GM21526 (cell line): ENCODE data around the gene CMSS1.
A peak's percentile ranks its signal among the peaks of the same experiment; 100 is the strongest.

Experiments
- ATAC-seq: cut with Tn5 transposase; IDR thresholded peaks from one replicate; pipeline ENCODE4 v1.9.1; 2021; ENCODE audit warnings: moderate library complexity; ENCODE audit not compliant: unreplicated experiment, low FRiP score

The CMSS1 gene

GRCh38 chr3:100120693-100121092 is 303.0 kb downstream of the CMSS1 start:
- ATAC-seq, result no peak

- ATAC-seq, result no peak
These were observed 304.7 kb downstream of the CMSS1 start for GRCh38 chr3:100122321-100122720.

DNA sequence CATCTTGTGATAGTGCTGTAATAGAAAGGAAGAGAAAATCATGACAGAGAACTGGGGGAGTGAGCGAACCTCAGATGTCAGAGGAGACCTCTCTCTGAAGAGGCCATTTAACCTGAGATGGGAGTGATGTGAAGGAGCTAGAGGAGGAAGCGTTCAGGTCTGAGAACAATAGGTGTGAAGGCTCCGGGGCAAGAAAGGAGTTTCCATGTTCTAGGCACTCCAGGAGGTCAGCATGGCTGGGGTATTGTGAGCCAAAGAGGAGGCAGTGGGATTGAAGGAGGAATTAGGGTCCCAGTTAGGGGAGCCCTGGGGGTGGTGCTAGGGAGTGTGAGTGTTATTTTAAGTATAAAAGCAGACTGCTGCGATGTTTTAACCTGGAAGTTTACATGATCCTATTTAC is 305.4 kb downstream of the CMSS1 start:
- ATAC-seq, result no peak

DNA sequence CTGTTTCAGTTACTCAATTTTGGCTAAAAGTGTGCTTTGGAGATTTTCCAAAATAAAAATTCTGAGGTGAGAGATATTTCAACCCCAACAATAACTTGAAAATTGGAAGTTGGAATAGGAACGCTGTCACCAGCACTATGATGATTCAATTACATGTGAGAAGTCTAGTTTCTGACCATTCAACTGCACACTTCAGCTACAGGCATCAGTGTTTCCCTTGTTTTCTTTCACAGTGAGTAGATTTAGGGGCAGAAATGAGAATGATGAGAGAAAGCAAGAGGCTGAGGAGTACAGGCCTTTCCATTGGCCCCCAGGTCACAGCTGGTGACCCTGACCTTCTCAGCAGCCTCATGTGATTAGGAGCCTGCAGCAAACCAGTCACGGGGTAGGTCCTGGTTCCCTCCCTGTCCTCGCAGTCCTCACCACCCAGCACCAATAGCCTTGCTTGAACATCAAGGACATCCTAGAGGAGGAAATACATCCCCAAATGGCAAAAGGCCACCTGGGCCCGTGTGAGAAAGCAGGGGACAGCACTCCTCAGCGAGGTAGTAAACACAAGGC is 306.6 kb downstream of the CMSS1 start:
- no peak for ATAC-seq

GRCh38 chr3:100125161-100125938 is 307.7 kb downstream of the CMSS1 start:
- ATAC-seq, result no peak

DNA sequence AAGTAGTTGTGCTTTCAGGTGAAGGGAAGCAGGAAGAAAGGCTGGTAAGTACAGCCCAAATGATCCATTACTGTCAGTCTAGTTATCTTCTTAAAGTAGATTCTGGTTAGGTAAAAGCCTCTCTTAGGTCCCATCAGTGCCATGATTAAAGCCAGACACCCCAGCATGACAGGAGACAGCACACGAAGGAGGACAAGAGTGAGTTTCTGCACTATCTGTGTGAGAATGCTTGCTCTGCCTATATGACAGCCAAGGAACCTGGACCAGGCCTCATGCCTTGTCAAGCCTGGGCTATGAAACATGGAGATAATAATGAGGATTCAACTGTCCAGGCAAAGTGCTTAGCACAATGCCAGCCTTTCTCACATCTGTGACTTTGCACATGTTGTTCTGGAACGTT is 310.1 kb downstream of the CMSS1 start:
- ATAC-seq, result no peak

GRCh38 chr3:100128565-100128964 is 310.9 kb downstream of the CMSS1 start:
- no peak for ATAC-seq

DNA sequence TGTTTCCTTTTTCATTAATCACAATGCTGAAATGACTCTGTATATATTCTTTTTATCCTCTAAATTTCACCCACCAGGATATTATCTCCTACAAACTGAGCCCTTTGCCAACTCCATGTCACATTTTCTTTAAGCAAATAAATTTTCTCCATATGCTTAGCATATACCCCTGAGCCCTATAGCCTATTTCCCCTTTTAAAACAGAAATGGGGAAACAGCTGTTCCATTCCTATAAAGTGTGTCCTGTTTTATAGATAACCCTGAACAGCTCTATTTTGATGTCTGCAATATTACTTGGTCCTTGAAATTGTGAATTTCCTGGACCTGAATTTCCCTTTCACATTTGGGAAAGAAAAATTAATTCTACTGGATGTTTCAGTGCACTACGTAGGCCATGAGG is 312.3 kb downstream of the CMSS1 start:
- no peak for ATAC-seq

GRCh38 chr3:100131241-100131640 is 313.6 kb downstream of the CMSS1 start:
- ATAC-seq, result no peak

- ATAC-seq, result no peak
These were observed 319.3 kb downstream of the CMSS1 start for GRCh38 chr3:100136921-100137320.

DNA sequence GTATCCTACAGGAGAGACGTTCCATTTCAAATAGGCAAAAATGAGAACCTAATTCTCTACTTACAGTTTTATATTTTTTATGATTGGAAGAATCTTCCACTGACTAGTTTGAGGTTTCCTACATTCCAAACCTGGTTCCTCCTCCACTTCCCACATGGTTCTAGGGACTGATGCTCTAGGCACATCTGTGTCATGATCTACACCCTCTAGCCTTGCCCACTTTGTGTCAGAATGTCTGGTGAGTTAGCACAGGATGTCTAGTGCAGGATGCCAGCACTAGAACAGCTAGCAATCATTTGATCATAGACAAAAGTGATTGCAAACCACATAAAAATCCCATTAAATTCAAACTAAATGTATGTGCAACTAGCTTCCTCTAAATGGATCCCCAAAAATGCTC is 323.3 kb downstream of the CMSS1 start:
- ATAC-seq, result no peak

- no peak for ATAC-seq
These were observed 323.9 kb downstream of the CMSS1 start for GRCh38 chr3:100141586-100141985.

DNA sequence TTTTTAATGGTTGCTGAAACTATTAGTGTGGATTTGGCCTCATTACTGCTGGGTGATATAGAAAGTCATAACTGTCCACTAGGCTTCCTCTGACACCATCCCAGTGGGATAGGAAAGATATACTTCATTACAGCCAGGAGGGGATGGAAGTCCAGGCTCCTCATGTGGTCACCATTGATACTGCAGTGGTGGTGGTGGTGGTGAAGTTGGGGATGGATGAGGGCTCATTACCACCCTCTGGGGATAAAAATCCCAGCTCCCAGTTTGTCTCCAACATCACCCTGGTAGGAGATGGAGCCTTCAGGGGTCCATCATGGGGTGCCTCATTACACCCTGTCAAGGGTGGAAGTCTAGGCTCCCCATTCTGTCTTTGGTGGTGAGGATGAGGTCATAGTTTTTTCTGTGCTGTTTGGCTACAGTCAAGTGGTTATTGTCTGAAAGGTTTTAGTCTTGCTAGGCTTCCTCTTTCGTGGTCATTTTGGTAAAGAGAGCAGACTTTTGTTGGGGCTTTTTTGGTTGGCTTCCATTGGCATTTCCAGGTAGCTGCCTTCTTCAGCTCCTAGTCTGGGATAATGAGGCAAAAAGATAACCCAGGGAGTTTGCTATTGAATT is 326.7 kb downstream of the CMSS1 start:
- ATAC-seq, result peak; percentile 70

- no peak for ATAC-seq
These were observed 331.5 kb downstream of the CMSS1 start for GRCh38 chr3:100149130-100149529.

DNA sequence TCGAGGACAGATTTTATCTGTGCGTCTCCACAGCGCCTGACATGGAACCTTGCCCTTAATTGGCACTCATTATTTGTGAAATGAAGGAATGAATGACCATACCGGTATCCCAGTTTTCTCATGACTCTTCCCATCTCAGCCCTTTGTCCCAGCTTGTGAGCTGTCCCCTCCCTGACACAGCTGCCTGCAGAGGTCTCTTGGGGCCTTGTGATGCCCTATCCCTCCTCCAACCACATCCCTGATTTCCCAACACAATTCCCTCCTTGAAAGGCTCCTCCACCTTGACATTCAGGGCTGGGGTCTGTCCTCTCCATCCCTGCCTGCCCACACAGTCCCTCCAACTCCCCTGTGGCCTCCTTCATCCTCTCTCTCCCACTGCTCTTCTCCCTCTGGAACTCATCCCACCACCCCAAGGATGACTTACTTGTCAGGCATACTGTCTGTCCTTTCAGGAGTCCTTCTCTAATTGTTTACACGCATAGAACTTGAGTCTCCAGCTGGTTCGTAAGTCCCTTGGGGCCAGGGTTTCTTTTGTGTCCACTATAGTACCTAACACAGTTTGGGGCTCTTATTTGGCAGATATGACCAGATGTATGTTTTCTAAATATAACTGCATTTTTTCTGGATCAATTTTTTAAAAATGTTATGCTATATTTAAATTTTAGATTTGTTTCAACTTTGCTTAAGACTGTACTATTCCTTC is 332.2 kb downstream of the CMSS1 start:
- no peak for ATAC-seq

- no peak for ATAC-seq
These were observed 332.8 kb downstream of the CMSS1 start for GRCh38 chr3:100150473-100150872.

- no peak for ATAC-seq
These were observed 333.5 kb downstream of the CMSS1 start for GRCh38 chr3:100151024-100151707.

DNA sequence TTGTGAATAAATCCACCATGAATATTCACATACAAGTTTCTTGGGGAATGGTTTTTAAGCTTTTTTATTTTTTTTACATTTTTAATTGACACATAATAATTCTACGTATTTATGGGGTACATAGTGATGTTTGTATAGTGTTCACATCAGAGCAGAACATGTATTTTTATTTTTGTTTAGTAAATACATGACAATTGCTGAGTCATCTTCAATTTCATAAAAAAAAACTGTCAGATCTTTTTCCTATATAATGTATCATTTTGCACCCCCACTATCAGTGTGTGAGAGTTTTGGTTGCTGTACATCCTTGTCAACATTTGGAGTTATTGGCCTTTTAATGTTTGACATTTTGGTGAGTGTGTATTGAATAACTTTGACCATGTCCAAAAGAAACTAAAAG is 336.5 kb downstream of the CMSS1 start:
- ATAC-seq, result no peak

DNA sequence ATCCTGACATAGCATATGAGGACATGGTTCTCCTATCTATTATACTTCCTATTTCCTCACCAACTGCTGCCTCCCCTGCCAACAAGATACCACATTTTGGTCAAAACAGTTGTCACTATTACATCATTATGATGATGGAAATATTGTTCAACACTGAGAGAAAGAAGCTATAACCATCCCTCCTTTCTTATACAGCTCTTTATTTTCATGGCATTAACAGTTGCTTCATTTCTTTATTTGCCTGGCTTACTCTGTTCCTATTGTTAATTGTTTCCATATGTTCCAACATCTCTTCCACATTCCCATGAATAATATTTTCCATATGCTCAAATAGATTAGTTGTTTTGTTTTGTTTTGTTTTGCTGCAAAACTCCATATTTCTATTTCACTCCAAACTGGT is 337.5 kb downstream of the CMSS1 start:
- no peak for ATAC-seq

DNA sequence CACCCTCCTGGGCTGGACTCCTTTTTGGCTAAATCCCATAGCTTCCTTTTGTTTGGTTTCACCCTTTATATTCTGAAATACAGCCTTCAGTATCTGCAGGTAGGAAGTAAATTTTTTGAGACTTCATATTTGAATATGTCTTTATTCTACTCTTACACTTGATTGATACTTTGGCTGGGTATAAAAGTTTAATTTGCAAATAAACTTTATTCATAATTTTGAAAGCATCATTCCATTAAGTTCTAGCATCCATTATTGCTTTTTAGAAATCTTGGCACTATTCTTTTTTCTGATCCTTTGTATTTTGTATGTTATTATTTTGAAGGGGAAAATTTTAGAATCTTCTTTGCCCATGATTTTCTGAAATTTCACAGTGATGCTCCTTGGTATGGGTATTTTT is 337.9 kb downstream of the CMSS1 start:
- ATAC-seq, result no peak

DNA sequence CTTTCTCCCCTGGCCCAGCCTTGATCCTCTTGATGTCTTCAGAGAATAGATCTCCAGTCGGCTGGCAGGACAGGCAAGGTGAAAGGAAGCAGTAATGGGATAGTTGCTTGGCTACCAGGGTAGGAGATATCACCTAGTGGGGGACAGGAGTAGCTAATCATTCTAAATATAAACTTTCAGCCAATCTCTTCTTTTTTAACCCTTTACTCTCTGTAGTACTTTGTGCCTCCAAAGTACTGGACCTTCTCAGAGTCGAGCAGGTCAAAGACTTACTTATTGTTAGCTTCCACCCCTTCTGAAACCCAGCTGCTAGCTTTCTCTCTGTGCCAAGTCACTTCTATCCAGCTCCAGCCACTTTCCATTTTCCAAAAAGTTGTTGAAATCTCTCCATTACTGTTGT is 340.0 kb downstream of the CMSS1 start:
- no peak for ATAC-seq
